Hepatocyte (in vitro differentiated cells): ENCODE results near the gene ZDHHC14. TPM values are rescaled to one million over a fixed set of nuclear protein-coding genes. Genes with fewer than 3 reads are reported as not detected.

Source experiments
- DNase-seq: peaks from one replicate; pipeline ENCODE4 v3.0.0-alpha.2; 2016; ENCODE audit warnings: low spot score
- H2AFZ ChIP-seq: fragments of 200-600 bp; sonication (generic); 2 replicates; pipeline ENCODE4 v1.6.0; 2016; ENCODE audit warnings: antibody characterized with exemption, mild to moderate bottlenecking
- H3K27ac ChIP-seq: fragments of 200-600 bp; sonication (generic); 2 replicates; pipeline ENCODE4 v1.5.1; 2016; ENCODE audit warnings: mild to moderate bottlenecking
- H3K27me3 ChIP-seq: fragments of 200-600 bp; sonication (generic); 2 replicates; pipeline ENCODE4 v1.6.1; 2016
- H3K36me3 ChIP-seq: fragments of 200-600 bp; sonication (generic); replicated peaks from 2 replicates; pipeline ENCODE4 v1.5.1; 2016; ENCODE audit warnings: low read depth; ENCODE audit not compliant: insufficient read depth
- H3K4me1 ChIP-seq: fragments of 200-600 bp; sonication (generic); 2 replicates; pipeline ENCODE4 v1.5.1; 2016; ENCODE audit warnings: mild to moderate bottlenecking, moderate library complexity; ENCODE audit not compliant: insufficient read depth
- H3K4me2 ChIP-seq: fragments of 200-600 bp; sonication (generic); 2 replicates; pipeline ENCODE4 v1.6.0; 2016
- H3K4me3 ChIP-seq: fragments of 200-600 bp; sonication (generic); 2 replicates; pipeline ENCODE4 v1.5.1; 2016; ENCODE audit warnings: mild to moderate bottlenecking
- H3K79me2 ChIP-seq: fragments of 200-600 bp; sonication (generic); 2 replicates; pipeline ENCODE4 v1.6.0; 2017; ENCODE audit warnings: mild to moderate bottlenecking
- H3K9me2 ChIP-seq: fragments of 200-600 bp; sonication (generic); replicated peaks from 2 replicates; pipeline ENCODE4 v1.6.0; 2017; ENCODE audit warnings: mild to moderate bottlenecking; ENCODE audit not compliant: insufficient read depth
- H3K9me3 ChIP-seq: fragments of 200-600 bp; sonication (generic); 2 replicates; pipeline ENCODE4 v1.5.1; 2016; ENCODE audit warnings: low read depth, mild to moderate bottlenecking
- H4K20me1 ChIP-seq: fragments of 200-600 bp; sonication (generic); 2 replicates; pipeline ENCODE4 v1.6.0; 2016; ENCODE audit warnings: mild to moderate bottlenecking; ENCODE audit not compliant: insufficient read depth, poor library complexity, severe bottlenecking
- EZH2 ChIP-seq: fragments of 200-600 bp; sonication (generic); IDR thresholded peaks from 2 replicates; pipeline ENCODE4 v1.6.1; 2016; ENCODE audit warnings: antibody characterized with exemption, mild to moderate bottlenecking, borderline replicate concordance
- EZH2phosphoT487 ChIP-seq: fragments of 200-600 bp; sonication (generic); IDR thresholded peaks from one replicate; pipeline ENCODE4 v1.6.1; 2018; ENCODE audit warnings: antibody characterized with exemption, mild to moderate bottlenecking, low read depth, moderate library complexity; ENCODE audit not compliant: unreplicated experiment, severe bottlenecking
- WGBS: methylation state at CpG from one replicate; pipeline ENCODE4 v1.1.6; 2016; ENCODE audit warnings: low lambda C conversion rate; ENCODE audit errors: missing lambda C conversion rate; 5-methylcytosine and 5-hydroxymethylcytosine counted together
- polyA plus RNA-seq: library from polyadenylated mRNA; unstranded; fragments of >200 nt; fragmentation: Nextera tagmentation; extraction: Ambion mirVana; gene quantifications from 2 replicates; pipeline ENCODE4 v1.2.1, GENCODE V29; 2016
- total RNA-seq: library from RNA; depleted of rRNA; stranded (reverse); fragments of >200 nt; gene quantifications from 2 replicates; pipeline ENCODE4 v1.2.3, GENCODE V29; 2014
- TF ChIP-seq, protein P1 (sequence below): fragments of 200-600 bp; sonication (generic); IDR thresholded peaks from 2 replicates; pipeline ENCODE4 v1.5.1; 2016; ENCODE audit warnings: antibody characterized with exemption, mild to moderate bottlenecking; ENCODE audit not compliant: poor library complexity

Gene ZDHHC14
- total and polyA plus RNA-seq, 2 experiments from 2014 or later: 11.8 to 25.2 TPM

DNA sequence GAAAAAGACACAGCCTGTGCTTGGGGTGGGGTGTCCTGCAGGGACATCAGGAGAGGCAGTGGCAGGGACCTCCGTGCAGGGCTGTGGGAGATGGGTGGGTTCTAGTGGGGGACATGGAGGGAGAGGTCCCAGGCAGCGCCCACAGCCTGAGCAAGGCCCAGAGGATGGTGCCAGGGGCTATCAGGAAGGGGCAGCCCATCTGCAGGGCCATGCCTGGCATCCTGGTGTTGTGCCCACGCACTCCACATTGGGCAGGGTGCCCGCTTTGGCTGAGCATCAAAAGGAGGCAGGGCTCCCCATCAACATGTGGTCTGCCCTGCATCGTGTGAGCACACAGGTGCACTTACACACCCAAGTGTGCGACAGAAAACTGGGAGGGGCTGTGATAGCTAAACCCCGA, 257.8 kb downstream of the ZDHHC14 start:
- no peaks in the 10 kb centered on the region for H4K20me1 ChIP-seq
- H2AFZ ChIP-seq: no peak overlapping the region
- no peaks in the 10 kb centered on the region for H3K27me3 ChIP-seq
- H3K27ac ChIP-seq: no peak overlapping the region
- H3K4me2 ChIP-seq: no peak overlapping the region
- no peaks in the 10 kb centered on the region for H3K79me2 ChIP-seq
- no peaks in the 10 kb centered on the region for H3K9me3 ChIP-seq
- 99% methylated on average over 7 of the region's 7 CpGs for WGBS
- H3K9me2 ChIP-seq: no peaks in the 10 kb centered on the region
- no peak for DNase-seq
- no peaks in the 10 kb centered on the region for H3K4me1 ChIP-seq
- no peak overlapping the region for H3K4me3 ChIP-seq
- no peaks in the 10 kb centered on the region for H3K36me3 ChIP-seq
- TF ChIP-seq EZH2phosphoT487: no peak
- TF ChIP-seq, protein P1, sequence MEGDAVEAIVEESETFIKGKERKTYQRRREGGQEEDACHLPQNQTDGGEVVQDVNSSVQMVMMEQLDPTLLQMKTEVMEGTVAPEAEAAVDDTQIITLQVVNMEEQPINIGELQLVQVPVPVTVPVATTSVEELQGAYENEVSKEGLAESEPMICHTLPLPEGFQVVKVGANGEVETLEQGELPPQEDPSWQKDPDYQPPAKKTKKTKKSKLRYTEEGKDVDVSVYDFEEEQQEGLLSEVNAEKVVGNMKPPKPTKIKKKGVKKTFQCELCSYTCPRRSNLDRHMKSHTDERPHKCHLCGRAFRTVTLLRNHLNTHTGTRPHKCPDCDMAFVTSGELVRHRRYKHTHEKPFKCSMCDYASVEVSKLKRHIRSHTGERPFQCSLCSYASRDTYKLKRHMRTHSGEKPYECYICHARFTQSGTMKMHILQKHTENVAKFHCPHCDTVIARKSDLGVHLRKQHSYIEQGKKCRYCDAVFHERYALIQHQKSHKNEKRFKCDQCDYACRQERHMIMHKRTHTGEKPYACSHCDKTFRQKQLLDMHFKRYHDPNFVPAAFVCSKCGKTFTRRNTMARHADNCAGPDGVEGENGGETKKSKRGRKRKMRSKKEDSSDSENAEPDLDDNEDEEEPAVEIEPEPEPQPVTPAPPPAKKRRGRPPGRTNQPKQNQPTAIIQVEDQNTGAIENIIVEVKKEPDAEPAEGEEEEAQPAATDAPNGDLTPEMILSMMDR: no peak
- TF ChIP-seq EZH2: no peak

DNA sequence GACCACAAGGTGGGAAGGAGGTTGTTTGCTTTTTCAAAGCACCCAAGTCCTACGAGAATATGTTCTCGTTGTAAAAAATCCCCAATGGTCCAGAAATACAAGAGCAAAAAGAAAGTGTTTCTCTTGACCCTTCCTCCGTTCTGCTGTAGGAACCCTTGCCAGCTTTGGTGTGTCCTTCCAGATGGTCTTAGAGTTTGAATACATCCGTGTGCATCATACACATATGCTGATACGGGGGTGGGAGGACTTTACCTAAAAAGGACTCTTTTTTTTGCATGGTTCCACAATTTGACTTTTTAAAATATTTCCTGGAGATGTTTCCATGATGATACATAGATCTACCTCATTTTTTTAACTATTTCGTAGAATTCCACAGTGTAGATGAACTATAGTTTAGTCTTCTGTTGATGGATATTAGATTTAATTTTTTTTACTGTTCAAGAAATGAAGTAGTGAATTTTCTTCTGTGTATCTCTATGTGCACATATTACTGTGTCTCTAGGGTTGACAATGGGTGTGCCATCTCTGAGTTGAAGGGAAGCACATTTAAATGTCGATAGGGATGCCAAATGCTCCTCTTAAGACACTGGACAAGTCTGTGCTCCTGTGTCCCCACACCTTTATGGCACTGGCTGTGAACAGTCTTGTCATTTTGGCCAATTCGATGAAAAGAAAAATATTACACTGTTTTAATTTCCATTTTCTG, 259.9 kb downstream of the ZDHHC14 start:
- Histone ChIP-seq H3K4me3 (no peak overlapping the region), H3K4me1 (no peaks in the 10 kb centered on the region), H3K4me2 (no peak overlapping the region), H3K79me2 (no peaks in the 10 kb centered on the region), H3K9me2 (no peaks in the 10 kb centered on the region), H4K20me1 (no peaks in the 10 kb centered on the region), H3K27me3 (no peaks in the 10 kb centered on the region), H3K27ac (no peak overlapping the region), H3K9me3 (no peaks in the 10 kb centered on the region), H2AFZ (no peak overlapping the region), H3K36me3 (no peaks in the 10 kb centered on the region)
- no peak for DNase-seq
- no peak for TF ChIP-seq EZH2
- no peak for TF ChIP-seq EZH2phosphoT487
- TF ChIP-seq, protein P1: no peak
- 95% methylated on average over 8 of the region's 8 CpGs for WGBS

DNA sequence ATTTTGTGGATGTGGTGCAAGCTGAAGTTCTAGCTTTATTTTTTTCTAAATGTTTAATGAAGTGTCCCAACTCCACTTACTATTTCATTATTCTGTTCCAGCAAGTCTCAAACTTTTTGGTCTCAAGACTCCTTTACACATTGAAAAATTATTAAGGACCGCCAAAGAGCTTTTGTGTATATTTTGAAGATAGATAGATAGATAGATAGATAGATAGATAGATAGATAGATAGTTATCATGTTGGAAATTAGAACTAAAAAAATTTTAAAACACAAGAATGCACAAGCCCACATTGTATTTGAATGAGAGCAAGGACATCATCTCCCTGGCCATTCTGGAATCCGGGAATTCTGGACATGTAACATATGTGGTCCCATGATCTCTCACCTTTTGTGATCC, 260.8 kb downstream of the ZDHHC14 start:
- H4K20me1 ChIP-seq: no peaks in the 10 kb centered on the region
- DNase-seq: no peak
- H3K27me3 ChIP-seq: no peaks in the 10 kb centered on the region
- H3K9me3 ChIP-seq: no peaks in the 10 kb centered on the region
- no peaks in the 10 kb centered on the region for H3K4me1 ChIP-seq
- no peak overlapping the region for H2AFZ ChIP-seq
- H3K9me2 ChIP-seq: no peaks in the 10 kb centered on the region
- H3K79me2 ChIP-seq: no peaks in the 10 kb centered on the region
- H3K27ac ChIP-seq: no peak overlapping the region
- no peak overlapping the region for H3K4me3 ChIP-seq
- WGBS: 89% methylated on average over 2 of the region's 2 CpGs
- TF ChIP-seq, protein P1: no peak
- TF ChIP-seq EZH2phosphoT487: no peak
- TF ChIP-seq EZH2: no peak
- H3K4me2 ChIP-seq: no peak overlapping the region
- no peaks in the 10 kb centered on the region for H3K36me3 ChIP-seq
